Measurements from ENCODE around the gene TMEM247. TPM values are rescaled to one million over a fixed set of nuclear protein-coding genes. Genes with fewer than 3 reads are reported as not detected.

Gene TMEM247
- total and polyA plus RNA-seq, 2 of the 8 experiments (the other 6 are each of a cell fraction or from before 2014, with no cell fraction given) = not detected

- TF ChIP-seq CHD7 (IDR thresholded peaks at IDR 0.05; ENCODE audit: insufficient replicate concordance, low read length) = no peak
- TF ChIP-seq EZH2 (IDR thresholded peaks at IDR 0.05; ENCODE audit: low read depth, low read length, severe bottlenecking) = no peak
- no peak for TF ChIP-seq POLR2A (IDR thresholded peaks at IDR 0.05; ENCODE audit: control extremely low read depth in 1 of 2, low read depth in 2 of 2, low read length in 2 of 2)
- TF ChIP-seq TCF12 (IDR thresholded peaks at IDR 0.05; ENCODE audit: low read depth, low read length) = no peak
- no peak for TF ChIP-seq SAP30 (IDR thresholded peaks at IDR 0.05; ENCODE audit: insufficient read depth, insufficient replicate concordance, low read length)
These were observed 20.0 kb downstream of the TMEM247 start (continued) for GRCh38 chr2:46499392-46499785.

All from H1 (cell line).